Lower leg skin (tissue), 3 donors: ENCODE measurements around the gene SCRG1.

ENCODE experiments used
- CTCF ChIP-seq, 3 donors: fragments of 450-650 bp; IDR thresholded peaks; one replicate each; pipeline ENCODE4 v1.5.1; 2016; ENCODE audit warnings: antibody characterized with exemption in 3 of 3, mild to moderate bottlenecking in 3 of 3, moderate library complexity in 2 of 3
- POLR2A ChIP-seq, 2 donors: fragments of 450-650 bp; IDR thresholded peaks; one replicate each; pipeline ENCODE4 v1.6.1; 2016 to 2017; ENCODE audit warnings: antibody characterized with exemption in 2 of 2, mild to moderate bottlenecking in 1 of 2, moderate library complexity in 1 of 2

GRCh38 chr4:173365359-173365996 lies 33.4 kb downstream of the SCRG1 start:
- TF ChIP-seq CTCF (IDR thresholded peaks at IDR 0.05) (no peak), POLR2A (IDR thresholded peaks at IDR 0.05) (no peak)
